Smooth muscle cell (in vitro differentiated cells): Measurements from ENCODE around the gene ZBTB7B. TPM values are rescaled to one million over a fixed set of nuclear protein-coding genes. Genes with fewer than 3 reads are reported as not detected.

Experiments
- DNase-seq: peaks from one replicate; lab custom pipeline; 2025; ENCODE audit not compliant: unreplicated experiment; lab: John Stamatoyannopoulos, UW
- H2AFZ ChIP-seq: fragments of 200-600 bp; sonication (generic); 2 replicates; pipeline ENCODE4 v1.6.0; 2016; ENCODE audit warnings: antibody characterized with exemption, low read depth, mild to moderate bottlenecking
- H3F3A ChIP-seq: fragments of 200-600 bp; sonication (generic); 2 replicates; pipeline ENCODE4 v1.6.0; 2017; ENCODE audit warnings: antibody characterized with exemption, low read depth
- H3K27ac ChIP-seq: fragments of 200-600 bp; sonication (generic); 2 replicates; pipeline ENCODE4 v1.5.1; 2016; ENCODE audit warnings: low read depth, mild to moderate bottlenecking
- H3K27me3 ChIP-seq: fragments of 200-600 bp; sonication (generic); 2 replicates; pipeline ENCODE4 v1.6.1; 2016; ENCODE audit warnings: low read depth, mild to moderate bottlenecking
- H3K36me3 ChIP-seq: fragments of 200-600 bp; sonication (generic); 2 replicates; pipeline ENCODE4 v1.5.1; 2016; ENCODE audit warnings: low read depth
- H3K4me1 ChIP-seq: fragments of 200-600 bp; sonication (generic); 2 replicates; pipeline ENCODE4 v1.5.1; 2016; ENCODE audit warnings: low read depth
- H3K4me2 ChIP-seq: fragments of 200-600 bp; sonication (generic); 2 replicates; pipeline ENCODE4 v1.6.0; 2016; ENCODE audit warnings: mild to moderate bottlenecking
- H3K4me3 ChIP-seq: fragments of 200-600 bp; sonication (generic); 2 replicates; pipeline ENCODE4 v1.5.1; 2016; ENCODE audit warnings: mild to moderate bottlenecking
- H3K79me2 ChIP-seq: fragments of 200-600 bp; sonication (generic); 2 replicates; pipeline ENCODE4 v1.6.0; 2016; ENCODE audit warnings: low read depth, mild to moderate bottlenecking
- H3K9ac ChIP-seq: fragments of 200-600 bp; sonication (generic); 2 replicates; pipeline ENCODE4 v1.6.0; 2016; ENCODE audit warnings: low read depth
- H3K9me3 ChIP-seq: fragments of 200-600 bp; sonication (generic); replicated peaks from 2 replicates; pipeline ENCODE4 v1.5.1; 2016; ENCODE audit warnings: low read depth
- H4K20me1 ChIP-seq: fragments of 200-600 bp; sonication (generic); 2 replicates; pipeline ENCODE4 v1.6.0; 2016; ENCODE audit warnings: low read depth
- WGBS: methylation state at CpG from one replicate; pipeline ENCODE4 v1.1.7; 2016; ENCODE audit warnings: low lambda C conversion rate; 5-methylcytosine and 5-hydroxymethylcytosine counted together
- polyA plus RNA-seq: library from polyadenylated mRNA; unstranded; fragments of >200 nt; fragmentation: Nextera tagmentation; extraction: Ambion mirVana; gene quantifications from 2 replicates; pipeline ENCODE4 v1.2.1, GENCODE V29; 2016
- total RNA-seq: library from RNA; depleted of rRNA; stranded (reverse); fragments of >200 nt; gene quantifications from 2 replicates; pipeline ENCODE4 v1.2.3, GENCODE V29; 2014
- TF ChIP-seq, protein P1 (sequence below): fragments of 200-600 bp; sonication (generic); IDR thresholded peaks from 2 replicates; pipeline ENCODE4 v1.5.1; 2017; ENCODE audit warnings: borderline replicate concordance, mild to moderate bottlenecking, antibody characterized with exemption; ENCODE audit not compliant: insufficient read depth, poor library complexity, severe bottlenecking

ZBTB7B gene
- total and polyA plus RNA-seq, 2 experiments from 2014 or later = 7.5 to 15.5 TPM

- H3F3A ChIP-seq = no peaks in the 10 kb centered on the region
- H3K4me3 ChIP-seq = no peak overlapping the region
- DNase-seq = no peak
- no peaks in the 10 kb centered on the region for H3K9me3 ChIP-seq
- H3K4me1 ChIP-seq = peaks cover 8% of the 10 kb centered on the region
- no peak overlapping the region for H3K9ac ChIP-seq
- H3K79me2 ChIP-seq = no peaks in the 10 kb centered on the region
- H2AFZ ChIP-seq = no peak overlapping the region
- peaks cover 4% of the 10 kb centered on the region for H3K27me3 ChIP-seq
- no peaks in the 10 kb centered on the region for H3K36me3 ChIP-seq
- no peak overlapping the region for H3K27ac ChIP-seq
- TF ChIP-seq, protein P1, sequence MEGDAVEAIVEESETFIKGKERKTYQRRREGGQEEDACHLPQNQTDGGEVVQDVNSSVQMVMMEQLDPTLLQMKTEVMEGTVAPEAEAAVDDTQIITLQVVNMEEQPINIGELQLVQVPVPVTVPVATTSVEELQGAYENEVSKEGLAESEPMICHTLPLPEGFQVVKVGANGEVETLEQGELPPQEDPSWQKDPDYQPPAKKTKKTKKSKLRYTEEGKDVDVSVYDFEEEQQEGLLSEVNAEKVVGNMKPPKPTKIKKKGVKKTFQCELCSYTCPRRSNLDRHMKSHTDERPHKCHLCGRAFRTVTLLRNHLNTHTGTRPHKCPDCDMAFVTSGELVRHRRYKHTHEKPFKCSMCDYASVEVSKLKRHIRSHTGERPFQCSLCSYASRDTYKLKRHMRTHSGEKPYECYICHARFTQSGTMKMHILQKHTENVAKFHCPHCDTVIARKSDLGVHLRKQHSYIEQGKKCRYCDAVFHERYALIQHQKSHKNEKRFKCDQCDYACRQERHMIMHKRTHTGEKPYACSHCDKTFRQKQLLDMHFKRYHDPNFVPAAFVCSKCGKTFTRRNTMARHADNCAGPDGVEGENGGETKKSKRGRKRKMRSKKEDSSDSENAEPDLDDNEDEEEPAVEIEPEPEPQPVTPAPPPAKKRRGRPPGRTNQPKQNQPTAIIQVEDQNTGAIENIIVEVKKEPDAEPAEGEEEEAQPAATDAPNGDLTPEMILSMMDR = no peak
- no peaks in the 10 kb centered on the region for H4K20me1 ChIP-seq
- no peak overlapping the region for H3K4me2 ChIP-seq
- WGBS = 94% methylated on average over 8 of the region's 8 CpGs
These were observed 54.5 kb downstream of the ZBTB7B start for GRCh38 chr1:155057104-155057503.

GRCh38 chr1:155057788-155058211 is 55.2 kb downstream of the ZBTB7B start:
- Histone ChIP-seq H3K36me3 (no peaks in the 10 kb centered on the region), H3K27me3 (no peaks in the 10 kb centered on the region), H3K4me1 (peaks cover 11% of the 10 kb centered on the region), H3K4me3 (no peak overlapping the region), H2AFZ (no peak overlapping the region), H3K4me2 (no peak overlapping the region), H3K9me3 (no peaks in the 10 kb centered on the region), H3K9ac (no peak overlapping the region), H4K20me1 (no peaks in the 10 kb centered on the region), H3K79me2 (no peaks in the 10 kb centered on the region), H3F3A (no peaks in the 10 kb centered on the region), H3K27ac (no peak overlapping the region)
- 92% methylated on average over 13 of the region's 13 CpGs for WGBS
- TF ChIP-seq, protein P1 = peak; percentile 27
- DNase-seq = no peak

DNA sequence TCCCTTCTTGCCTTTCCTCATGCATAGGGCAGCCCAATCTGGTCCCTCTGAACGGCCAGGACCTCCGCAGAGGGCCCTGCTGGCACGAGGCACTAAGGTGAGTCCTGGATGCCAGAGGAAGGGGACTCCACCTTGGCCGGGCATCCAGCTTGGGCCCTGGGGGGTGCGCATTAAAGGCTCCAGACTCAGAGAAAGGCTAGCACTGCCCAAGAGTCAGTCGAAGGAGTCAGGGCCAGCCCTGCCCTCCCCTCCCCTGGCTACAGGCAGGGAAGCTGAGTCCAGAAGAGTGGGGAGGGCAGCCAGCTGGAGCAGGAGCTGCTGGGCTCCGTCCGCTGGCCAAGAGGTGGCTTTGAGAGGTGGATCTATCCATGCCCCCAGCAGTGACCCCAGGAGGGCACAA is 58.1 kb downstream of the ZBTB7B start:
- 92% methylated on average over 8 of the region's 8 CpGs for WGBS
- TF ChIP-seq, protein P1 = no peak
- no peaks in the 10 kb centered on the region for H3K9me3 ChIP-seq
- peaks cover 12% of the 10 kb centered on the region for H3K79me2 ChIP-seq
- H3K27me3 ChIP-seq = no peaks in the 10 kb centered on the region
- H3F3A ChIP-seq = no peaks in the 10 kb centered on the region
- H3K4me1 ChIP-seq = peaks cover 21% of the 10 kb centered on the region
- no peak overlapping the region for H2AFZ ChIP-seq
- no peak overlapping the region for H3K9ac ChIP-seq
- H3K4me3 ChIP-seq = no peak overlapping the region
- peaks cover 13% of the 10 kb centered on the region for H4K20me1 ChIP-seq
- DNase-seq = no peak
- no peak overlapping the region for H3K27ac ChIP-seq
- no peaks in the 10 kb centered on the region for H3K36me3 ChIP-seq
- no peak overlapping the region for H3K4me2 ChIP-seq

DNA sequence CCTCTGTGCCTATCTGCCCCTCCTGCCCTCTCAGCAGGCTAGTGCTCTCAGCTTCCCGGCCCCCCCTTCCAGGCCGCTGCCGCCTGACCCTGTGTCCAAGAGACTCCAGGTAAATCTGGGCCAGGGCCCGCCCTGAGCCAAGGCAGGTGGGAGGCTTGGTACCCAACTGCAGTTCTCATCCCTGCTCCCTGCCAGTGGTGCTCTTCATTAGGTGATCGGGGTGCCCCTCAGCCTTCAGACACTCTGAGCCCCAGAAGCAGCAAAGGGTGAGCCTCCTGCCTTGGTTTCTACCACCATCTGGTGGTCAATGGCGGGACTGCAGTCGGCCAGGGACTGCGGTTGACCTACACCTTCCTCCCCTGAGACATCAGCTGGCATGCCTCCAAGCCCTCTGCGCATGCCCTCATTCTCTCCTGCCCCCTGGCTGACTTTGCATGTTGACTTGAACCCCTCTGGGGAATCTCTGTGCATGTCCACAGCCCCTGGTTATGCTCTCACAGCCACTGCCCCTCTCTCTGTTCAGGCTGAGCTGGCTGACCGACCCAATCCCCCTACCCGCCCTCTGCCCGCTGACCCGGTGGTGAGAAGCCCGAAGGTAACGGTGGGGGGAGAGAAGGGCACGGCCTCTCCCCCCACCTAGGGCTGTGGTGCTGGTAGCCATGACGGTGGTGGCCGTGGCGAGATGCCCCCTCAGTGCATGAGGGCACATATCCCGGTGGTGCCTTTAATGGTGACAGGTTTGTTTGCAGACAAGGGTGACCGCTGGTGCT is 59.0 kb downstream of the ZBTB7B start:
- peak; percentile 77 for DNase-seq
- no peak overlapping the region for H2AFZ ChIP-seq
- H3K36me3 ChIP-seq = no peaks in the 10 kb centered on the region
- H3K4me3 ChIP-seq = no peak overlapping the region
- TF ChIP-seq, protein P1 = peak; percentile 93
- H3F3A ChIP-seq = no peaks in the 10 kb centered on the region
- H3K4me1 ChIP-seq = peaks cover 21% of the 10 kb centered on the region
- H3K9ac ChIP-seq = no peak overlapping the region
- H4K20me1 ChIP-seq = peaks cover 21% of the 10 kb centered on the region
- H3K79me2 ChIP-seq = peaks cover 12% of the 10 kb centered on the region
- H3K27me3 ChIP-seq = no peaks in the 10 kb centered on the region
- H3K9me3 ChIP-seq = no peaks in the 10 kb centered on the region
- WGBS = 32% methylated on average over 21 of the region's 21 CpGs
- no peak overlapping the region for H3K27ac ChIP-seq
- H3K4me2 ChIP-seq = peak overlapping the region; percentile 99
